GM19467 (cell line): Measurements from ENCODE around the gene NUAK1.

Experiments
- ATAC-seq: cut with Tn5 transposase; IDR thresholded peaks from one replicate; pipeline ENCODE4 v1.9.1; 2021; ENCODE audit warnings: mild to moderate bottlenecking, moderate library complexity; ENCODE audit not compliant: unreplicated experiment

The NUAK1 gene

GRCh38 chr12:106085213-106085612 lies 53.5 kb downstream of the NUAK1 start:
- ATAC-seq: no peak

GRCh38 chr12:106084759-106085158 lies 54.0 kb downstream of the NUAK1 start:
- no peak for ATAC-seq

- no peak for ATAC-seq
Measured at GRCh38 chr12:106084014-106084671, 54.6 kb downstream of the NUAK1 start.

- ATAC-seq: no peak
Measured at GRCh38 chr12:106082216-106083175, 56.3 kb downstream of the NUAK1 start.

- ATAC-seq: no peak
Measured at GRCh38 chr12:106081606-106082005, 57.1 kb downstream of the NUAK1 start.

GRCh38 chr12:106080791-106081170 lies 58.0 kb downstream of the NUAK1 start:
- no peak for ATAC-seq

GRCh38 chr12:106080041-106080790 lies 58.5 kb downstream of the NUAK1 start:
- no peak for ATAC-seq

GRCh38 chr12:106079148-106079738 lies 59.5 kb downstream of the NUAK1 start:
- ATAC-seq: no peak

- ATAC-seq: no peak
Measured at GRCh38 chr12:106078358-106079010, 60.3 kb downstream of the NUAK1 start.

- no peak for ATAC-seq
Measured at GRCh38 chr12:106074706-106075392, 63.9 kb downstream of the NUAK1 start.

- ATAC-seq: no peak
Measured at GRCh38 chr12:106074361-106074705, 64.4 kb downstream of the NUAK1 start.

GRCh38 chr12:106073179-106073578 lies 65.6 kb downstream of the NUAK1 start:
- ATAC-seq: no peak

- no peak for ATAC-seq
Measured at GRCh38 chr12:106072751-106073150, 66.0 kb downstream of the NUAK1 start.

GRCh38 chr12:106071686-106072085 lies 67.1 kb downstream of the NUAK1 start:
- ATAC-seq: no peak

GRCh38 chr12:106070611-106071010 lies 68.1 kb downstream of the NUAK1 start:
- ATAC-seq: no peak

GRCh38 chr12:106070147-106070546 lies 68.6 kb downstream of the NUAK1 start:
- no peak for ATAC-seq

- no peak for ATAC-seq
Measured at GRCh38 chr12:106068296-106068695, 70.5 kb downstream of the NUAK1 start.

GRCh38 chr12:106067606-106068205 lies 71.0 kb downstream of the NUAK1 start:
- no peak for ATAC-seq

- ATAC-seq: no peak
Measured at GRCh38 chr12:106066726-106067325, 71.9 kb downstream of the NUAK1 start.
